Sigmoid colon (tissue), 4 donors: Measurements from ENCODE around the gene AUTS2.

Experiments used
- EP300 ChIP-seq, 4 donors: sonication (generic); formaldehyde crosslinking; IDR thresholded peaks; one replicate each; pipeline ENCODE4 v1.6.1; 2017; ENCODE audit warnings: antibody characterized with exemption in 4 of 4
- TF ChIP-seq, protein P1 (sequence below), 4 experiments: fragments of 450-650 bp in 3 of 4; fragments of 200-600 bp in 1 of 4; IDR thresholded peaks; one replicate each; pipeline ENCODE4 v1.5.1; 2016 to 2019; ENCODE audit warnings: antibody characterized with exemption in 4 of 4, mild to moderate bottlenecking in 3 of 4, moderate library complexity in 2 of 4

DNA sequence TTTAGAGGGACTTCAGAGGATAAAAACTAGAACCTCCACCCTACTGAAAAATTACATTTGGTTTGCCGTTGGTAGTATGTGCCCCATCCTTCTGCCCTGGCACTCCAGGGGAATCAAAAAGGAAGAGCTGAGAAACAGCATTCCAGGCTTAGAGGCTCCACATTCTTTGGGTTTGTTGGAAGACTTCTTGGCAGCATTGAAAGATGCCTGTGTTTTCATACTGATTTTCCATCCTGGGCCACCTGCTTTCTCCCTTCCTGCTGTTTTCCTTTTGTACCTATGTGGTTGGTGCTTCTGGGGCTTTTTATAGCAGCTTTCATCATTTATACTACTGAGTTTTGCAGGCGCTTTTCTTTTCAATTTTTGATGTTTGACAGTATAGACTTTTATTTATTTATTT lies 61.7 kb downstream of the AUTS2 start:
- no peak for TF ChIP-seq EP300 (IDR thresholded peaks at IDR 0.05)
- TF ChIP-seq, protein P1, sequence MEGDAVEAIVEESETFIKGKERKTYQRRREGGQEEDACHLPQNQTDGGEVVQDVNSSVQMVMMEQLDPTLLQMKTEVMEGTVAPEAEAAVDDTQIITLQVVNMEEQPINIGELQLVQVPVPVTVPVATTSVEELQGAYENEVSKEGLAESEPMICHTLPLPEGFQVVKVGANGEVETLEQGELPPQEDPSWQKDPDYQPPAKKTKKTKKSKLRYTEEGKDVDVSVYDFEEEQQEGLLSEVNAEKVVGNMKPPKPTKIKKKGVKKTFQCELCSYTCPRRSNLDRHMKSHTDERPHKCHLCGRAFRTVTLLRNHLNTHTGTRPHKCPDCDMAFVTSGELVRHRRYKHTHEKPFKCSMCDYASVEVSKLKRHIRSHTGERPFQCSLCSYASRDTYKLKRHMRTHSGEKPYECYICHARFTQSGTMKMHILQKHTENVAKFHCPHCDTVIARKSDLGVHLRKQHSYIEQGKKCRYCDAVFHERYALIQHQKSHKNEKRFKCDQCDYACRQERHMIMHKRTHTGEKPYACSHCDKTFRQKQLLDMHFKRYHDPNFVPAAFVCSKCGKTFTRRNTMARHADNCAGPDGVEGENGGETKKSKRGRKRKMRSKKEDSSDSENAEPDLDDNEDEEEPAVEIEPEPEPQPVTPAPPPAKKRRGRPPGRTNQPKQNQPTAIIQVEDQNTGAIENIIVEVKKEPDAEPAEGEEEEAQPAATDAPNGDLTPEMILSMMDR (IDR thresholded peaks at IDR 0.05) = no peak
